Spinal cord (tissue), 10 donors: ENCODE results near the gene PSRC1. TPM values are rescaled to one million over a fixed set of nuclear protein-coding genes. Genes with fewer than 3 reads are reported as not detected.

Experiments
- DNase-seq, 6 donors: peaks; one replicate each; pipeline versions ENCODE4 v3.0.0 to v3.0.0-alpha.2; 2013 to 2015; ENCODE audit warnings: low spot score in 6 of 6, low read depth in 4 of 6
- H3K27ac ChIP-seq: one replicate; pipeline ENCODE4 v1.5.1; 2013; ENCODE audit warnings: low read depth, low read length, control low read depth
- H3K27me3 ChIP-seq: one replicate; pipeline ENCODE4 v1.6.1; 2013; ENCODE audit warnings: low read length; ENCODE audit not compliant: control insufficient read depth, insufficient read depth
- H3K36me3 ChIP-seq: one replicate; pipeline ENCODE4 v1.6.1; 2013; ENCODE audit warnings: low read length; ENCODE audit not compliant: control insufficient read depth, insufficient read depth
- H3K4me1 ChIP-seq: one replicate; pipeline ENCODE4 v1.6.1; 2013; ENCODE audit warnings: low read length; ENCODE audit not compliant: control insufficient read depth, insufficient read depth
- H3K4me3 ChIP-seq: one replicate; pipeline ENCODE4 v1.5.1; 2013; ENCODE audit warnings: low read depth, low read length, control low read depth
- H3K9me3 ChIP-seq: one replicate; pipeline ENCODE4 v1.6.1; 2013; ENCODE audit warnings: low read length; ENCODE audit not compliant: control insufficient read depth, insufficient read depth
- WGBS: methylation state at CpG from one replicate; pipeline ENCODE4 v1.1.5; 2013; ENCODE audit warnings: missing lambda C conversion rate; ENCODE audit not compliant: insufficient coverage; 5-methylcytosine and 5-hydroxymethylcytosine counted together
- long read RNA-seq, 4 donors: transcript quantifications; one replicate each; lab custom pipeline, GENCODE V29; 2026
- polyA plus RNA-seq, 2 donors: library from polyadenylated mRNA; unstranded; fragments of 120-200 nt; gene quantifications; one replicate each; pipeline ENCODE4 v1.2.1, GENCODE V29; 2013; ENCODE audit not compliant: insufficient read length in 2 of 2
- total RNA-seq, 2 donors: library from RNA; depleted of rRNA in 1 of 2; stranded (reverse); fragments of 120-200 nt in 1 of 2; fragments of >200 nt in 1 of 2; gene quantifications; one replicate each; pipeline versions ENCODE4 v1.2.3 to v1.2.4, GENCODE V29; 2013 to 2014
- donor health status: healthy.

The PSRC1 gene
- 10 to 100 TPM in 1 of 2 donors, 1 to 10 TPM in 1; 9.0 to 27.4 TPM for total RNA-seq
- polyA plus RNA-seq, result 10 to 100 TPM; 36.9 to 37.1 TPM
- long read RNA-seq, donor 1, partial matches to known transcripts, result 0 of 1 reads
- long read RNA-seq, donor 1, other reads (novel, unspliced or antisense), result 0 of 1 reads
- long read RNA-seq, donor 2, partial matches to known transcripts, result 0 of 1 reads
- long read RNA-seq, donor 2, other reads (novel, unspliced or antisense), result 0 of 1 reads
- long read RNA-seq, donor 3, partial matches to known transcripts, result 0 of 5 reads
- long read RNA-seq, donor 3, other reads (novel, unspliced or antisense), result 0 of 5 reads
- long read RNA-seq, donor 4, partial matches to known transcripts, result 29 of 37 reads
- long read RNA-seq, donor 4, other reads (novel, unspliced or antisense), result 0 of 37 reads

- Histone ChIP-seq H3K27ac (peak within 1 kb of the TSS; percentile 96), H3K9me3 (no peaks in the 10 kb centered on the region), H3K4me3 (peak within 1 kb of the TSS; percentile 59), H3K4me1 (peaks cover 42% of the 10 kb centered on the region), H3K27me3 (no peaks in the 10 kb centered on the region), H3K36me3 (peaks cover 16% of the 10 kb centered on the region)
- DNase-seq, result peak; percentile 86 to 99 (median 96)
- 1% methylated on average over 43 of the region's 56 CpGs for WGBS
Measured at GRCh38 chr1:109282952-109283747, at the start of gene PSRC1. TSS of gene PSRC1 (minus strand) at chr1:109283145.

GRCh38 chr1:109331113-109331512 is 48.2 kb upstream of the PSRC1 start:
- no peak overlapping the region for H3K4me3 ChIP-seq
- no peaks in the 10 kb centered on the region for H3K27me3 ChIP-seq
- no peak for DNase-seq
- no peak overlapping the region for H3K27ac ChIP-seq
- peaks cover 47% of the 10 kb centered on the region for H3K36me3 ChIP-seq
- H3K9me3 ChIP-seq, result peaks cover 2% of the 10 kb centered on the region
- H3K4me1 ChIP-seq, result no peaks in the 10 kb centered on the region

- H3K27ac ChIP-seq, result no peak overlapping the region
- no peak for DNase-seq
- no peak overlapping the region for H3K4me3 ChIP-seq
- 81% methylated on average over 3 of the region's 5 CpGs for WGBS
- no peaks in the 10 kb centered on the region for H3K27me3 ChIP-seq
- peaks cover 2% of the 10 kb centered on the region for H3K9me3 ChIP-seq
- H3K36me3 ChIP-seq, result peaks cover 55% of the 10 kb centered on the region
- H3K4me1 ChIP-seq, result no peaks in the 10 kb centered on the region
Measured at GRCh38 chr1:109327285-109327684, 44.3 kb upstream of the PSRC1 start.

GRCh38 chr1:109322974-109323373 is 40.0 kb upstream of the PSRC1 start:
- DNase-seq, result no peak
- no peaks in the 10 kb centered on the region for H3K27me3 ChIP-seq
- H3K36me3 ChIP-seq, result peaks cover 67% of the 10 kb centered on the region
- no peak overlapping the region for H3K27ac ChIP-seq
- H3K4me3 ChIP-seq, result no peak overlapping the region
- 100% methylated on average over 5 of the region's 6 CpGs for WGBS
- H3K4me1 ChIP-seq, result no peaks in the 10 kb centered on the region
- no peaks in the 10 kb centered on the region for H3K9me3 ChIP-seq

- Histone ChIP-seq H3K4me1 (no peaks in the 10 kb centered on the region), H3K27ac (no peak overlapping the region), H3K9me3 (no peaks in the 10 kb centered on the region), H3K27me3 (no peaks in the 10 kb centered on the region), H3K36me3 (peaks cover 64% of the 10 kb centered on the region), H3K4me3 (no peak overlapping the region)
- 83% methylated on average over 3 of the region's 3 CpGs for WGBS
- no peak for DNase-seq
Measured at GRCh38 chr1:109319114-109319513, 36.2 kb upstream of the PSRC1 start.

- Histone ChIP-seq H3K36me3 (peaks cover 46% of the 10 kb centered on the region), H3K4me1 (peaks cover 3% of the 10 kb centered on the region), H3K27me3 (no peaks in the 10 kb centered on the region), H3K27ac (no peak overlapping the region), H3K9me3 (no peaks in the 10 kb centered on the region), H3K4me3 (no peak overlapping the region)
- 100% methylated on average over 1 of the region's 1 CpG for WGBS
- DNase-seq, result no peak
Measured at GRCh38 chr1:109316506-109316905, 33.6 kb upstream of the PSRC1 start.

- Histone ChIP-seq H3K36me3 (peaks cover 51% of the 10 kb centered on the region), H3K27ac (no peak overlapping the region), H3K9me3 (no peaks in the 10 kb centered on the region), H3K4me1 (peaks cover 3% of the 10 kb centered on the region), H3K27me3 (no peaks in the 10 kb centered on the region), H3K4me3 (no peak overlapping the region)
- WGBS, result 90% methylated on average over 3 of the region's 4 CpGs
- no peak for DNase-seq
Measured at GRCh38 chr1:109315288-109315687, 32.3 kb upstream of the PSRC1 start.

- H3K36me3 ChIP-seq, result peaks cover 50% of the 10 kb centered on the region
- no peaks in the 10 kb centered on the region for H3K9me3 ChIP-seq
- no peaks in the 10 kb centered on the region for H3K27me3 ChIP-seq
- H3K27ac ChIP-seq, result no peak overlapping the region
- WGBS, result no CpG with 5 or more reads among the region's 1 CpG
- no peak overlapping the region for H3K4me3 ChIP-seq
- H3K4me1 ChIP-seq, result peaks cover 3% of the 10 kb centered on the region
- no peak for DNase-seq
Measured at GRCh38 chr1:109314795-109315194, 31.9 kb upstream of the PSRC1 start.

- Histone ChIP-seq H3K27ac (no peak overlapping the region), H3K27me3 (no peaks in the 10 kb centered on the region), H3K4me1 (peaks cover 3% of the 10 kb centered on the region), H3K36me3 (peaks cover 34% of the 10 kb centered on the region), H3K9me3 (no peaks in the 10 kb centered on the region), H3K4me3 (no peak overlapping the region)
- peak in 2 of 6 donors; percentile 56 to 76 for DNase-seq
- 64% methylated on average over 7 of the region's 12 CpGs for WGBS
Measured at GRCh38 chr1:109312978-109313775, 30.2 kb upstream of the PSRC1 start.
